HG02943 (cell line): ENCODE measurements around the gene WNT9A.

Experiments used
- ATAC-seq: cut with Tn5 transposase; IDR thresholded peaks from one replicate; pipeline ENCODE4 v1.9.1; 2021; ENCODE audit warnings: mild to moderate bottlenecking, low read depth, moderate library complexity; ENCODE audit not compliant: unreplicated experiment

Gene WNT9A

GRCh38 chr1:227942021-227942715 lies 5.6 kb downstream of the WNT9A start:
- no peak for ATAC-seq

- ATAC-seq = no peak
Measured at GRCh38 chr1:227941509-227942020, 6.2 kb downstream of the WNT9A start.

- ATAC-seq = no peak
Measured at GRCh38 chr1:227940791-227941241, 6.9 kb downstream of the WNT9A start.

DNA sequence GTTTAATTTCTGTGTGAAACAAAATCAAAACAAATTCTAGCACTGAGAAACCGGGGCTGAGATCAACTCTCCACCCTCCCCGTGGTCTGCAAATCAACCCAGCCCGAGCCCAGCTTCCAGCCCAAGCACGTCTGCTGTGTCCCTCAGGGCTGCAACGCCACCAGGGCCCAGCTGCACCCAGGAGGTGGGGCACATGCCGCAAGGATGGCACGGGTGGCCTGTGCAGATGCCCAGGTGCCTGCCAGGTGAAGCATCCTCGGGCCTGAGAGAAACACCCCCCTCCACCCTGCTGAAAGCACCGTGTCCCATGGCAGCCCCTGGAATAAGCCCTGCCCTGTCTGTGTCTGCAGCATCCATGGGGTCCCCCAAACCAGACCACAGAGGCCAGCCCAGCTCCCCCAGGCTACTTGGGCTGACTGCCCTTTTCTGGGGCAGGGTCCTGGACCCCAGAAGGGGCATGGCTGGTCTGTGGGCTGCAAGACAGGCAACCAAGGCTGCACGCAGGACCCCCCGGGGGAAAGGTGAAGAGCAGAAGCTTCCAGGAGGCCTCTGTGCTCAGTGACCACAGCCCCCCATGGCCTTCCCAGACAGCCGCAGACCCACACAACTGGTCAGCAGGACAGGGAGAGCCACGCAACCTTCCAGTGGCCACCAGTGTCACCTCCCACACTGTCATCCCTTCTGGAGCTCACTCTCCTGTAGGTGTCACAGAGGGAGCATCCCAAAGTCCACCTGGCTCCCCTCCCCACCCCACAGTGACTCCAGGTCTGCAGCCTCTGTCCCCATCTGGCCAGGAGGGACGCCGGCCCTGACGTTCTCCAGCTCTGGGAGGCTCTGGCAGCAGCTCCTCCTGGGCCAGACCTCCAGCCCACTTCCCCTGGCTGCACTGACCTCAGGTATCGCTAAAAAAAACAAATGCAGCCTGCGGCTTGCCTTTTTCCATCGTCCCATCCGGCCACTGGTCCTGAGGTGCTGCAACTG lies 7.7 kb downstream of the WNT9A start:
- ATAC-seq = no peak

GRCh38 chr1:227938911-227939790 lies 8.6 kb downstream of the WNT9A start:
- ATAC-seq = no peak

GRCh38 chr1:227938276-227938675 lies 9.5 kb downstream of the WNT9A start:
- ATAC-seq = no peak

GRCh38 chr1:227937838-227938145 lies 9.9 kb downstream of the WNT9A start:
- no peak for ATAC-seq

DNA sequence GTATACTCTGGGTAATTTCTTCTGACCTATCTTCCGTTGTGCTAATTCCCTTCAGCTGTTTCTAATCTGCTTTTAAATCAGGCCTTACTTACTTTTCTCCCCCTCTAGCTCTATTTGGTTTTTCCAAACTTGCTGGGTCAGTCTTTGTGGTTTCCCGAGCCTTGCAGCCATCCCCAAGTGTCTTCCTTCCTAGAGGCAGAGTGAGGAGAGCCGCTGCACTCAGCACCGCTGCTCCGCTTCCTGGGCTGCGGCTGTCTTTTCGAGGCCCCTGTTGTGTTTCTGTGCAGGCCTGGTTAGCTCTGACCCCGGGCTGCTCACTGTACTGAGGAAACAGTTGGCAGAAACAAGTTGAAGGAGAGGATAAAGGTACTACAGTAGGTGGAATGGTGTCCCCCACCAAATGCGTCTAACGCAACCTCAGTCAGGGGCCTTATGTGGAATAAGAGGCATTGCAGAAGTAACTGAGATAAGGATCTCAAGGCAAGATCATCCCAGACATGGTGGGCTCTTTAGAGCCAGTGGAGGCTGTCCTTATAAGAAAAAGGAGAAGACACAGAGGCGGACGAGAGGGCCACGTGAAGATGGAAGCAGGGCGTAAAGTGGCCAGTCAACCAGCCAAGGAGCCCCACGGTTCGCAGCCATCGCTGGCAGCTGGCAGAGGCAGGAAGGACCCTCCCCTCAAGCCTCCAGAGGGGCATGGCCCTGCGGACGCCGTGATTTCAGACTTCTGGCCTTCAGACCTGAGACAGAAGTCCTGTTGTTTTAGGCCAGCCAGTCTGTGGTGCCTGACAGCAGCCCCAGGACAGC lies 10.5 kb downstream of the WNT9A start:
- ATAC-seq = no peak

DNA sequence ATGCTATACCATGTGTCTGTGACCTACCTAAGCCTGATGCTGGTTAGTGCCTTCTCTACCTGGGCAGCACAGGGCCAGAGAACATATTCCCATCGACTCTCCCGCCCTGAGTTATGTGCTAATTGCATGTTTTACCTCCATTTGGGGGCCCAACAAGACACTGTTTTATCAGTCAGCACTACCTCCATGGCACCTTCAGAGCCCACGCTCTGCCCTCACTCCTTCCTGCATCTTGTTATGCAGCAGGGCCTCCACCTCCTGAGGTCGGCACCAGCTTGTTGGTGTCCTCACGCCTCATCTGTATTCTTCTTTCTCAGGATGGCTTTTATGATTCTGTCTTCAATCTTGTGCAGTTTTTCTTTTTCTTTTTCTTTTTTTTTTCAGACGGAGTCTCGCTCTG lies 11.9 kb downstream of the WNT9A start:
- no peak for ATAC-seq

DNA sequence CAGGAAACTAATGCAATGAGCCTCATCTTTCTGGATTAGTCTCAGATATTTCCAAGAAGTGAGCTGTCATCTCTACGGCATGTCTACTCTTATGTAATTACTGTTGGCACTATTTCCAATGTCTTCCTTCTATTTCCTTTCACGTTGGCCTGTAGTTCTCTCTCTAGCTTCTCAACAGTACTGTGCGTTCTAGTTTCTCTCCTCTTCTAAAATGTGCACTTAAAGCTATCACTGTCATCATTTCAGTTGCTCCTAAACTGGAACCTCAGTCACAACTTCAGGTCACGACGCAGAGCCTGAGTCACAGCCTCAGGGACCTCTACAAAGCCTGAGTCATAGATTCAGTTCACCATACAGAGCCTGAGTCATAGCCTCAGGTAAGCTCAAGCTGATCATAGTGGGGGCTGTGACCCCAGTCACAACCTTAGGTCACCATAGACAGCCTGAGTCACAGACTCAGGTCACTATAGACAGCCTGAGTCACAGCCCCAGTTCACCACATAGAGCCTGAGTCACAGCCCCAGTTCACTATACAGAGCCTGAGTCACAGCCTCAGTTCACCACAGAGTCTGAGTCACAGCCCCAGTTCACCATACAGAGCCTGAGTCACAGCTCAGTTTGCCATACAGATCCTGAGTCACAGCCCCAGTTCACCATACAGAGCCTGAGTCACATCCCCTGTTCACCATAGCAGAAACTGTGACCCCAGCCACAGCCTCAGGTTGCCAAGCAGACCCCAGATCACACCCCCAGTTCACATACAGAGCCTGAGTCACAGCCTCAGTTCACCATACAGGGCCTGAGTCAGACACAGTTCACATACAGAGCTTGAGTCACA lies 13.0 kb downstream of the WNT9A start:
- ATAC-seq = no peak

DNA sequence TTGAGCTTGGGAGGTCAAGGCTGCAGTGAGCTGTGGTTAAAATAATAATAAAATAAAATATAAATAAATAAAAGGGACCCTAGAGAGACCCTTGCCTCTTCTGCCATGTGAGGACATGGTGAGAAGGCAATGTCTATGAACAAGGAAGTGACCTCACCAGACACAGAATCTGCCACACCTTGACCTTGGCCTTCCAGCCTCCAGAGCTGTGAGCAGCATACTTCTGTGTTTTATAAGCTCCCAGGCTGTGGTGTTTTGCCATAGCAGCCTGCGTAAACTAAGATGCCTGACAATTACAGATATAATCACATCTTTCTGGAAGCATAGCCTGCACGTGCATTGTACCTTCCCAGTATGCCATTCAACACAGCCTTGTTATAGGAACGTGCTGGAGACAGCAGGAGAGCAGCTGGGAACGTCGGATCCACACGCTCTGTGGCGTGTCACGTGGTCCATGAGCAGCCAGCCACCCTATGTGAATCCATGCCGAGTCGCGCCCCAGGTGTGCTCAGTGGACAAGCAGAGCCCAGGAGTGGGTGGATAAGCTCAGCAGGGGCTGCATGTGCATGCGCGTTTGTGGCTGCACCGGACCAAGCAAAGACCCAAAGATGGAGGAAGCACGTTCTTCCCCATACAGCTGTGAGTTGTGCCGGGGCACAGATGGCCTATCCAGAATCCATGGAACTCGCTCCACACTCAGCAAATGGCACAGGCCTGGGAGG lies 17.8 kb downstream of the WNT9A start:
- no peak for ATAC-seq

DNA sequence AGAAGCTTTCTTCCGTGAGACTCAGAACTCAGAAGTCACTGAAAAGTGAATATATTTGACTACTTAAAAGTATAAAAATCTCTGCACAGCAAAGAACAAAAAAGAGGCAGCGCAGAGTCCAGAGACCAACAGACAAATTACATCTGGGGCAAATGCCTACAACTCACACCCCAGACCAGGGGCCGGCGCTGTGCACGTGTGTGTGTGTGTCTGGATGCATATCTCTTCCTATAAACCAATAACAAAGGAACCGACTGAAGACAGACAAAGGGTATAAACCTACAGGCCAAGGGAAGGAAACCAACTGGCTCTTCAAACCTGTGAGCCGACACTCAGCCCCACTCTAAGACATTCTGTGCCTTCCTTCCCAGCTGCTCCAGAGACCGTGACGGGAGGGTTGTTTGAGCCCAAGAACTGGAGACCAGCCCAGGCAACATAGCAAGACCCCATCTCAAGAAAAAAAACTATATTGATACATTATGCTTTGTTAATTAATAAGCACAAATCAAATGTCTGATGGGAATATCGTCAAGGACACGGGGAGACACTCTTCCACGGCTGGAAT lies 18.8 kb downstream of the WNT9A start:
- no peak for ATAC-seq

- no peak for ATAC-seq
Measured at GRCh38 chr1:227927971-227928741, 19.6 kb downstream of the WNT9A start.

GRCh38 chr1:227926896-227927885 lies 20.5 kb downstream of the WNT9A start:
- no peak for ATAC-seq

DNA sequence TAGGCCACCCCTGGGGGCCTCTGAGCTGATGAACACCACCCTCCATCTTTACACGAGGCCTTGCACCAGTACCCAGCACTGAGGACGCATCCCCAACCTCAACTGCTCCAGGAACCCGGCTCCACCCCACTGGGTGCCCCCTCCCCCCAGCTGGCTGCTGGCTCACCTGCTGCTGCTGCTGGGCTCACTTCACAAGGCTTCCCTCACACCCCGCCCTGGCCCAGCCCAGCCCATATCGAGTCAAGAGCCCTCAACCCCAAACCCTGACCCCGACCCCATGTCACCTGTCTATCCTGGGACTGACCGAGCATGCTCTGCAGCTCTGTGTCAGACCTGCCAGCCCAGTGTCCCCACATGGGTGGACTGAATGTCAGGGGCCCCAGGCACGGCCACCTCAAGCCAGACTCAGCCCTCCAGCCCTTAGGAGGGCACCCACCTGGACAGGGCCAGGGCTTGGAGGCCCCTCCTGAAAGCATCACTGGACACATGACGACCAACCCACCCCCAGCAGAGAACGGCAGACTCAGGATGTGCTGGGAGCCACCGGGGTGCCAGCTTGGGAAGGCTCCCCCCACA lies 21.4 kb downstream of the WNT9A start:
- ATAC-seq = no peak
